ENCODE results near the gene FIGNL2.

Gene FIGNL2

GRCh38 chr12:51884676-51885229, 36.2 kb upstream of the FIGNL2 start:
- peak overlapping the region; percentile 27; the same call in 1 of the 2 replicates for H3K27ac ChIP-seq
- TF ChIP-seq, protein P1, sequence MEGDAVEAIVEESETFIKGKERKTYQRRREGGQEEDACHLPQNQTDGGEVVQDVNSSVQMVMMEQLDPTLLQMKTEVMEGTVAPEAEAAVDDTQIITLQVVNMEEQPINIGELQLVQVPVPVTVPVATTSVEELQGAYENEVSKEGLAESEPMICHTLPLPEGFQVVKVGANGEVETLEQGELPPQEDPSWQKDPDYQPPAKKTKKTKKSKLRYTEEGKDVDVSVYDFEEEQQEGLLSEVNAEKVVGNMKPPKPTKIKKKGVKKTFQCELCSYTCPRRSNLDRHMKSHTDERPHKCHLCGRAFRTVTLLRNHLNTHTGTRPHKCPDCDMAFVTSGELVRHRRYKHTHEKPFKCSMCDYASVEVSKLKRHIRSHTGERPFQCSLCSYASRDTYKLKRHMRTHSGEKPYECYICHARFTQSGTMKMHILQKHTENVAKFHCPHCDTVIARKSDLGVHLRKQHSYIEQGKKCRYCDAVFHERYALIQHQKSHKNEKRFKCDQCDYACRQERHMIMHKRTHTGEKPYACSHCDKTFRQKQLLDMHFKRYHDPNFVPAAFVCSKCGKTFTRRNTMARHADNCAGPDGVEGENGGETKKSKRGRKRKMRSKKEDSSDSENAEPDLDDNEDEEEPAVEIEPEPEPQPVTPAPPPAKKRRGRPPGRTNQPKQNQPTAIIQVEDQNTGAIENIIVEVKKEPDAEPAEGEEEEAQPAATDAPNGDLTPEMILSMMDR (conservative IDR thresholded peaks at IDR 0.05): no peak
- no peak for TF ChIP-seq ZFX (IDR thresholded peaks at IDR 0.05)

DNA sequence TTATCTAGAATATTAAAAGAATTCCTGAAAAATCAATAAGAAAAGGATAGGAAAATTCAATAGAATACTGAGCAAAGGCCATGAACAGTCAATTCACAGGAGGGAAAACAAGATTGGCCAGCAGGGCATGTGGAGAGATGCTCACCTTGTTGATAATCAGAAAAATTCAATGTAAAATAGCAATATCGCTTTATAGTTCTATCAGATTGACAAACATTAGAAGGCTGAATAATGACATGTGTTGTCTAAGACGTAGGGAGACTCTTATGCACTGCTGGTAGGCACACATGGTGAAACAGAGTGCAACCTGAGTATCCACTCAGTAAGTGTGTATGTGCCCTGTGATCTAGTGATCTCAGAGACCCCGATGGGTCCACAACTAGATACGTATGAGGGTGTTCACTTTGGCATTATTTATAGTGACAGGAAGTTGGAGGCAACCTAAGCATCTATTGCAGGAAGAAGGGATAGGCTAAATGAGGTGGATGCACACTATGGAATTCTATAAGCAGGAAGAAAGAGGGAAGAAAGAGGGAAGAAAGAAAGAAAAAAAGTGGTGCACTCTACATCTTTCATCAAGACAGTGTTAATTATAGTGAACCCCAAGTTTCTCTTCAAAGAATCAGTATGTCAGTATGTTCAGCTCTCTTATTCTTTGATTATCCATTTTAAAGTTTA, 35.6 kb upstream of the FIGNL2 start:
- H3K27ac ChIP-seq: no peak overlapping the region
- TF ChIP-seq ZFX (IDR thresholded peaks at IDR 0.05): no peak
- TF ChIP-seq, protein P1 (conservative IDR thresholded peaks at IDR 0.05): no peak

GRCh38 chr12:51883295-51883694, 34.8 kb upstream of the FIGNL2 start:
- H3K27ac ChIP-seq: no peak overlapping the region
- TF ChIP-seq, protein P1 (conservative IDR thresholded peaks at IDR 0.05): no peak
- TF ChIP-seq ZFX (IDR thresholded peaks at IDR 0.05): no peak

- TF ChIP-seq ZFX (IDR thresholded peaks at IDR 0.05): no peak
- TF ChIP-seq, protein P1 (conservative IDR thresholded peaks at IDR 0.05): no peak
- no peak overlapping the region for H3K27ac ChIP-seq
Observed at GRCh38 chr12:51879102-51879501, 30.6 kb upstream of the FIGNL2 start.

GRCh38 chr12:51874486-51874885, 26.0 kb upstream of the FIGNL2 start:
- H3K27ac ChIP-seq: no peak overlapping the region
- TF ChIP-seq ZFX (IDR thresholded peaks at IDR 0.05): no peak
- TF ChIP-seq, protein P1 (conservative IDR thresholded peaks at IDR 0.05): no peak

DNA sequence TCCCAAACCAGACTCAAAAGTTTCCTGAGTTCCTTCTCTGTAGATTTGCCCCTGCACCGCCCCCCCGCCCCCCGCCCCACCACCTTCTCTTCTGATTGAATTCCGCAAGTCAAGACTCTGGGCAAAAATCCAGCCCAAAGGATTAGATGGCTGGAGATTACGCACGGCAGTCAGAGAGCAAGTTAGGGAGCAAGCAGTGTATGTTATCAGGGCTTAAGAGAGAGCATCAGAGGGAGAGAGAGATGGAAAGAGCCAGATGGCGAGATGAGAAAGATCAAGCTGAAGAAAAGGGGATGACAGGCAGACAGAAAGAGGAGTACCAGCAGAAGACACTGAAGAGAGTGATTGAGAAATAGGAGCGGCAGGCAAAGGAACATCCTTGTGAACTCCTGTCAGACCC, 25.5 kb upstream of the FIGNL2 start:
- TF ChIP-seq ZFX (IDR thresholded peaks at IDR 0.05): no peak
- TF ChIP-seq, protein P1 (conservative IDR thresholded peaks at IDR 0.05): no peak

DNA sequence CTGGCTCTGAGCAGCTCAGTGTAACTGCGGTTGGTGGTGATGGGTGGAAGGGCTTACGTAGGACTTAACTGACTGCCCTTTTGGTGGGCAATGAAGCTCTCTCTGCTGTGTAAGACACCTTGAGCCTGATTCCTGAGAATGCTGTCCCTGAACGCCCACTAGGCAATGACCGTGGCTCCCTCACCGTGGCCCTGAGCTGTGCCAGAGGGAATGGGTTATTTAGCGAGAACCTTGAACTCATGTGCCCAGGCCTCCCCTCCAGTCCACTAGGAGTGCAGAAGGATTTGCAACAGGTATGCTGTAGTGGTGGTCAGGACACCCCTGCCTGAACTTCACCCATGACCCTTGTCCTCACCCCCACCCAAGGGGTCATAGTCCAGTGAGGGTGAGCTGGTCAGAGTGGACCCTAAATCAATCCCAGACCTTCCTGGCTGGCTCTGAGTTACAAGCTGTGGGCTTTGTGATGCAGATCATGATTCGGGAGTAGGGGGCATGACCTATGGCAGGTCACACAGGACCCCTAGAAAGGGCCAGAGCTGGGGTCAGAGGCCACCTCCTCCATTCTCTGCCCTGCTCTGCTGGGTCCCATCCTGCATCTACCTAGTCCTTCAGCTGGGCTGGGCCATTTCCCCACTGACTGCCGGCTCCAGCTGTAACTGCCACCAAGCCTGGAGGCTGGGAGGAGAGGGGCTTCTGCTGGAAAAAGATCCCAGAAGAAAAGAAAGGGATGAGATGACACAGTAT, 24.9 kb upstream of the FIGNL2 start:
- no peak for TF ChIP-seq ZFX (IDR thresholded peaks at IDR 0.05)
- TF ChIP-seq, protein P1 (conservative IDR thresholded peaks at IDR 0.05): no peak

More for the DNA sequence above, 25.5 kb upstream of the FIGNL2 start:
- H3K27ac ChIP-seq: no peak overlapping the region

More for the DNA sequence above, 24.9 kb upstream of the FIGNL2 start:
- no peak overlapping the region for H3K27ac ChIP-seq
